GM12878 (cell line): ENCODE data around the gene BAX. TPM values are rescaled to one million over a fixed set of nuclear protein-coding genes. Genes with fewer than 3 reads are reported as not detected.

Experiments
- ATF2 ChIP-seq: IDR thresholded peaks from 2 replicates; pipeline ENCODE4 v1.6.1; 2012; ENCODE audit warnings: low read length, inconsistent platforms
- ATF3 ChIP-seq: IDR thresholded peaks from 2 replicates; pipeline ENCODE4 v1.6.1; 2011; ENCODE audit warnings: low read depth, mild to moderate bottlenecking, low read length, moderate library complexity, borderline replicate concordance; ENCODE audit errors: extremely low read depth
- BACH1 ChIP-seq: fragments of 450-650 bp; IDR thresholded peaks from 2 replicates; pipeline ENCODE4 v1.6.1; 2017; ENCODE audit warnings: mild to moderate bottlenecking, borderline replicate concordance
- BCL3 ChIP-seq: IDR thresholded peaks from 2 replicates; pipeline ENCODE4 v1.6.1; 2011; ENCODE audit warnings: borderline replicate concordance, low read depth, mild to moderate bottlenecking, moderate library complexity, low read length; ENCODE audit not compliant: insufficient read depth, poor library complexity, severe bottlenecking
- BHLHE40 ChIP-seq, 2 experiments: fragments of 450-650 bp in 1 of 2; IDR thresholded peaks; 2 replicates each; pipeline ENCODE4 v1.6.1; 2011 to 2017; ENCODE audit warnings: low read depth in 2 of 2, borderline replicate concordance in 1 of 2, improper control_type of control experiment in 1 of 2, low read length in 1 of 2, mild to moderate bottlenecking in 1 of 2
- CBX5 ChIP-seq: sonication (generic); IDR thresholded peaks from 2 replicates; pipeline ENCODE4 v1.6.1; 2016; ENCODE audit warnings: low read depth, moderate library complexity, mild to moderate bottlenecking, inconsistent platforms
- CREM ChIP-seq: IDR thresholded peaks from 2 replicates; pipeline ENCODE4 v1.6.1; 2014; ENCODE audit warnings: antibody characterized with exemption, low read depth
- E4F1 ChIP-seq: fragments of 450-650 bp; IDR thresholded peaks from 2 replicates; pipeline ENCODE4 v1.6.1; 2018; ENCODE audit warnings: borderline replicate concordance, mild to moderate bottlenecking; ENCODE audit not compliant: partially characterized antibody
- HDGF ChIP-seq: fragments of 450-650 bp; IDR thresholded peaks from 2 replicates; pipeline ENCODE4 v1.6.1; 2016; ENCODE audit warnings: antibody characterized with exemption
- IKZF2 ChIP-seq, 2 experiments: fragments of 450-650 bp; IDR thresholded peaks; 2 replicates each; pipeline ENCODE4 v1.6.1; 2017; ENCODE audit warnings: mild to moderate bottlenecking in 2 of 2, moderate library complexity in 2 of 2
- IRF4 ChIP-seq: IDR thresholded peaks from 2 replicates; pipeline ENCODE4 v1.6.1; 2011; ENCODE audit warnings: low read depth, low read length
- JUNB ChIP-seq: IDR thresholded peaks from 2 replicates; pipeline ENCODE4 v1.6.1; 2016; ENCODE audit warnings: antibody characterized with exemption, mild to moderate bottlenecking
- MXI1 ChIP-seq: fragments of 150-350 bp; IDR thresholded peaks from 2 replicates; pipeline ENCODE4 v1.6.1; 2011; ENCODE audit warnings: low read depth, mild to moderate bottlenecking, inconsistent platforms, low read length, improper control_type of control experiment
- MYC ChIP-seq: IDR thresholded peaks from 2 replicates; pipeline ENCODE4 v1.6.1; 2011; ENCODE audit warnings: mild to moderate bottlenecking, low read length, moderate library complexity, inconsistent platforms; ENCODE audit not compliant: insufficient read depth, insufficient replicate concordance, insufficient read length, severe bottlenecking
- PML ChIP-seq: IDR thresholded peaks from 2 replicates; pipeline ENCODE4 v1.6.1; 2012; ENCODE audit warnings: low read length, inconsistent platforms
- RAD21 ChIP-seq: IDR thresholded peaks from 2 replicates; pipeline ENCODE4 v1.6.1; 2011; ENCODE audit warnings: mild to moderate bottlenecking, low read depth, low read length, moderate library complexity; ENCODE audit not compliant: insufficient read depth
- SMAD1 ChIP-seq: fragments of 450-650 bp; IDR thresholded peaks from 2 replicates; pipeline ENCODE4 v1.6.1; 2018; ENCODE audit warnings: mild to moderate bottlenecking, low read depth; ENCODE audit not compliant: partially characterized antibody
- SPI1 ChIP-seq: IDR thresholded peaks from 2 replicates; pipeline ENCODE4 v1.6.1; 2011; ENCODE audit warnings: low read depth, mild to moderate bottlenecking, low read length, moderate library complexity, borderline replicate concordance; ENCODE audit not compliant: insufficient read depth
- STAT1 ChIP-seq: fragments of 450-650 bp; conservative IDR thresholded peaks from 2 replicates; pipeline ENCODE4 v1.6.1; 2014; ENCODE audit warnings: antibody characterized with exemption, mild to moderate bottlenecking
- TCF7 ChIP-seq: IDR thresholded peaks from 2 replicates; pipeline ENCODE4 v1.6.1; 2014; ENCODE audit warnings: antibody characterized with exemption, borderline replicate concordance
- YBX1 ChIP-seq: fragments of 450-650 bp; IDR thresholded peaks from 2 replicates; pipeline ENCODE4 v1.6.1; 2016; ENCODE audit warnings: antibody characterized with exemption
- YY1 ChIP-seq: IDR thresholded peaks from 2 replicates; pipeline ENCODE4 v1.6.1; 2011; ENCODE audit warnings: low read depth, mild to moderate bottlenecking, low read length
- ZNF207 ChIP-seq: fragments of 450-650 bp; IDR thresholded peaks from 2 replicates; pipeline ENCODE4 v1.6.1; 2014; ENCODE audit warnings: antibody characterized with exemption, mild to moderate bottlenecking, borderline replicate concordance
- ZSCAN29 ChIP-seq: fragments of 450-650 bp; IDR thresholded peaks from 2 replicates; pipeline ENCODE4 v1.6.1; 2017; ENCODE audit warnings: mild to moderate bottlenecking, moderate library complexity
- polyA plus RNA-seq, 11 experiments: library from polyadenylated mRNA; depleted of rRNA in 4 of 11; unstranded in 6 of 11; stranded (reverse) in 5 of 11; fragments of >200 nt; fragmentation: Nextera tagmentation in 4 of 11; fragmentation: Illumina TruSeq in 1 of 11; extraction: Ambion mirVana in 4 of 11; extraction: Trizol in 1 of 11; gene quantifications; 1 replicate in 1 of 11; 2 replicates in 10 of 11; pipeline versions ENCODE4 v1.2.1 to v1.2.3, GENCODE V29; 2011 to 2016; ENCODE audit warnings: inconsistent platforms in 2 of 11, missing spikeins in 2 of 11, low read depth in 1 of 11
- total RNA-seq, 4 experiments: library from RNA; depleted of rRNA in 3 of 4; stranded (reverse); fragments of >200 nt in 3 of 4; fragmentation: Illumina TruSeq in 1 of 4; extraction: Trizol in 1 of 4; gene quantifications; 2 replicates each; pipeline versions ENCODE4 v1.2.1 to v1.2.3, GENCODE V29; 2013 to 2021

The BAX gene
- total and polyA plus RNA-seq, 10 of the 15 experiments (the other 5 are each of a cell fraction or from before 2014, with no cell fraction given) = 7.2 to 221 (median 137) TPM

GRCh38 chr19:48963371-48964204, 8.9 kb downstream of the BAX start (continued):
- TF ChIP-seq E4F1 = no peak
- TF ChIP-seq MXI1 = no peak; the same call in 1 of the 2 replicates
- TF ChIP-seq RAD21 = no peak
- TF ChIP-seq JUNB = peak; percentile 59
- TF ChIP-seq BACH1 = peak; percentile 100
- TF ChIP-seq IRF4 = 0 out of 2 replicates have a peak, but pooled peaks have one; percentile 38
- peak; percentile 12; the same call in 1 of the 2 replicates for TF ChIP-seq TCF7
- TF ChIP-seq SMAD1 = peak; percentile 65
- TF ChIP-seq ZSCAN29 = no peak
- TF ChIP-seq MYC = no peak
- no peak for TF ChIP-seq YBX1
- 0 out of 2 replicates have a peak, but pooled peaks have one; percentile 47 for TF ChIP-seq PML
- no peak for TF ChIP-seq STAT1
- 0 out of 2 replicates have a peak, but pooled peaks have one; percentile 15 for TF ChIP-seq HDGF
- 0 out of 2 replicates have a peak, but pooled peaks have one; percentile 31 for TF ChIP-seq ZNF207
- no peak for TF ChIP-seq SPI1
- TF ChIP-seq ATF2 = peak; percentile 69; the same call in 1 of the 2 replicates
- peak; percentile 66 for TF ChIP-seq CREM
- TF ChIP-seq BHLHE40 (IDR thresholded peaks at IDR 0.05; ENCODE audit: borderline replicate concordance in 1 of 2, low read depth in 2 of 2, low read length in 1 of 2) = peak; percentile 65 to 79
- no peak for TF ChIP-seq ATF3
- peak; percentile 78 for TF ChIP-seq BCL3
- TF ChIP-seq IKZF2 (IDR thresholded peaks at IDR 0.05) = peak; percentile 54 to 59; a peak in 3 of 4 replicates
- peak; percentile 49 for TF ChIP-seq YY1
- TF ChIP-seq CBX5 = no peak
